CD4-positive, alpha-beta T cell treated with Interferon alpha-2 for 1 hour (primary cell): ENCODE data around the gene NUDT2.

Experiments
- DNase-seq, 2 donors: peaks; one replicate each; pipeline ENCODE4 v3.0.0-alpha.2; 2020 to 2022

NUDT2 gene

DNA sequence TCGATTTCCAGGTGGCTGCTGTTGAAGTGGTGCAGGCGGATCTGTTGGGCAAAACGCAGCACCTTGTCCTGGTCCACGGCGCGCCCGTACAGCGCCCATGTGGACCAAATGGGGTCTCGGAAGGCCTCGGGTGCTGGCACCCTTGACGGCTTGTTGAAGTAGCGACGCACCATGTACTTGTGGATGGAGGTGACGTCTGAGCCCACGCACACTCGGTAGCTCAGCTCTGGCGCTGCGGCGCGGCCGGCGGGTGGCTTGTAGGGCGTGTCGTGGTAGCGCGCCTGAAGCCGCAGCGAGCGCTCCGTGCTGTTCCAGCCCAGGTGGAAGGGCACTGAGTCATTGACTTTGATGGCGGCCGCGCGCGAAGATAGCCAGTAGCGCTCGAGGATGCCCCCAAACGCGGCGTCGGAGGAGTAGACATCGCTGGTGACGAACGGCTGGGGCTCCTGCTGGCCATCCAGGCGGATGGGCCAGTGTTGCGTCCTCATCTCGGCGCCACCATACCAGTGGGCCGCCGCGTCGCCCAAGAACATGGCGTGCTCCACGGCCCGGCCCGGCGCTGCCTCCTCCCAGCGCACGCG is 42.6 kb downstream of the NUDT2 start:
- no peak for DNase-seq

DNA sequence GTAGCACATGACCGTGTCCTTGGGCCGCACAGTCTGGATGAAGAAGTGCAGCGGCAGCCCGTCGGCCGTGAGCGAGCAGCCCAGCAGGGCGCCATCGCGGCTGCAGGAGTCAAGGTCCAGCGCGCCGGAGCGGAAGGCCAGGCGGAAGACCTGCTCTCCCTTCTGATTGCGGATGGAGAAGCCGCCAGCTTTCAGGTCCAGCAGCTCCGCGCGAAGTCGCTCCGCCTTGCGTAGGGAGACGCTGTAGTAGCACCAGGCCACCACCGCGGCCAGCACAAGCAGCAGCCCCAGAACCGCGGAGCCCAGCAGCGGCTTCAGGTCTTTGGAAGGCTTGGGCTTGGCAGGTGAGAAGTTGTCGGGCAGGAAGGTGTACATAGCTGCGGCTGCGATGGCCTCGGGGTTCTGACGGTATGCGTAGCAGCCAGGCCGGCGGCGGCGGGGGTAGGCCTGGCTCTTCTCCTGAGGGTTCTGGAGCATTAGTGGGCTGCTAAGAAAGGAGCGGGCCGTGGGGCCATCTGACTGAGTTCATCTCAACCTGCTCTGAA is 43.2 kb downstream of the NUDT2 start:
- DNase-seq = no peak

DNA sequence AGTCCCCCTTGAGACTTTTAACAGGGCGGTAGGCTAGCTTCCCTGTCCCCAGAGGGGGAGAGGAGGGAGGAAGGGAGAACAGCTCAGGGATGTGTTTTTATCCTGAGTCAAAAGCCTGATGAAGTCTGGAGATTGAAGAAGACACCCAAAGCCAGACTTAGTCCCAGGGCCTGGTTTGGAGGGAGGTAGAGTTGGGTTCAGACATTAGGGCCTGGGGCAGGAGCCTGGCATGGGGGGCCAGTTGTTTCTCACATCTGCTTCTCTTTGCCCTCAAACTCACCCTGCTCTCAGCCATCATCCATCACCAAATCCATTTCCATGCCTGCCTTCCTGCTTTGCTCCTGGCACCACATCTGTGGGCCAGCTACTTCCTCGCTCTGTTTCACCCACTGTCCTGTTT is 44.4 kb downstream of the NUDT2 start:
- no peak for DNase-seq

DNA sequence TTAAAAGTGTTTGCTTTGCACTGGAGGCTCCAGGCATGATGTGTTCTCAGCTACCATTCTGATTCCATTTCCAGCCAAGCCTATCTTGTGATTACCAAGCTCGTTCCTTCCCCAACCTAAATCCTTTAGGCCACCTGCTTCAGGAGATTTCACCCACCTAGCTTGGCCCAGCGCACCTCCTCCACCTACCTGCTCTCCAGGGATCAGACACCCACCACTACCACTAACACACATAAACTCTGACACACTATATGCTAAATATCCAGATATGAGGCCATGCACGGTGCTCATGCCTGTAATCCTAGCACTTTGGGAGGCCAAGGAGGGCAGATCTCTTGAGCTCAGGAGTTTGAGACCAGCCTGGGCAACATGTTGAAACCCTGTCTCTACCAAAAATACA is 45.0 kb downstream of the NUDT2 start:
- DNase-seq = no peak

DNA sequence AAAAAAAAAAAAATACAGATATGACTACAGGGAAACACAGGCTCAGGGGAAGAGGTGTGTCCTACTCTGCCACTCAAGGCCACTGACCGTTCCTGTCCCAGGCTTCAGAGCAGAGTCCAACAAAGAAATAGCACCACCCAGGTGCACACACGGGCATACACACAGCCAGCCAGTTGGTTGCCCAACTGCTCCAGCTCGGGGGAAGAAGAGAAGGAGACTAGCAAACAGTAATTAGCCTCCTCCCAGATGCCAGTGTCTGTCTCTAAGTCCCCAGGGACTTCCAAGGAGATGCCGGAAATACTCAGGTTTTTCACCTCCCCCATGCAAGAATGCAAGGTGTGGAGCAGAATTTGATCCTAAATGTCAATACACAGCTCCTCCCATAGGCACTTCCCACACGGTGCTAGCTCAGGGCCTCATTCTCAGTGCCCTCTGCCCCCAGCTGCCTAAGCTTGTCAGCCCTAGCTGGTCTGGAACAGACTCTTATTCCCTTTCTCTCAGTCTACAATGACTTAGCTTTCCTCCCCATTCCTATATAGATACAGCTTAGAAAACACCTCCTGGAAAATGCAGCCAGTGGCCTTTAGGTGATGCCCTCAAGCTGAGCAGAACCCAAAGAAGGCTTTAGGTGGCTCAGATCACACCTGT is 45.7 kb downstream of the NUDT2 start:
- DNase-seq = no peak

DNA sequence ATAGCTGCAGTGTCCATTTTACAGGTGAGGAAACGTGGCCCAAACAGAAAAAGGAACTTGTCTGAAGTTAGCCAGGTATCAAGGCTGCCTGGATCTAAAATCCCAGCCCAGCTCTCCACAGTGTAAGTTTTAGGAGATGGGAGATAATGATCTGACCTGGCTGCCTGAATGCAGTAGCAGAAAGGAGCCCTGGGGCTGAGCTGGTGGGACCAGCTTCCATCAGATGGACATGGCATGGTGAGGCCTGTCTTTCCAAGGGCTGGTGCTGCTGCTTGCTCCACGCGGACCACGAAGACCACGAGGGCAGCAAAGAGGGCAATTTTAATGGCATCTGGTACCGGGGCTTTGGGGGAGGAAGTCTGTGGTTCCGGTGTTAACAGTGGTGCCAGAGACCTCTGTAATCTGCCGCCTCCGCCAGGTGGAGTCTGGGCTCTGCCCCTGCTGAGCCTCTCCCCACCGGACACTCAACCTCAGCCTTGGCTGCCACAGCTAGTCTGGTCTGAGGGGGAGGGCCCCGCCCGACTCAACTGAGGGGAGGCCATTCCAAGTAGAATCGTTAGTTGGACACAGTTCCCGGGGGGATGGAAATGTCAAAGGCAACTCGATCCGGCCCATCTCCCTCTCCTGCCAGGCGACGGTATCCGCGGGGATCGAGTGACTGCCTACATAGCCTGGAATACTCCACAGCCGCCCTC is 46.7 kb downstream of the NUDT2 start:
- peak; percentile 52 to 69 for DNase-seq

DNA sequence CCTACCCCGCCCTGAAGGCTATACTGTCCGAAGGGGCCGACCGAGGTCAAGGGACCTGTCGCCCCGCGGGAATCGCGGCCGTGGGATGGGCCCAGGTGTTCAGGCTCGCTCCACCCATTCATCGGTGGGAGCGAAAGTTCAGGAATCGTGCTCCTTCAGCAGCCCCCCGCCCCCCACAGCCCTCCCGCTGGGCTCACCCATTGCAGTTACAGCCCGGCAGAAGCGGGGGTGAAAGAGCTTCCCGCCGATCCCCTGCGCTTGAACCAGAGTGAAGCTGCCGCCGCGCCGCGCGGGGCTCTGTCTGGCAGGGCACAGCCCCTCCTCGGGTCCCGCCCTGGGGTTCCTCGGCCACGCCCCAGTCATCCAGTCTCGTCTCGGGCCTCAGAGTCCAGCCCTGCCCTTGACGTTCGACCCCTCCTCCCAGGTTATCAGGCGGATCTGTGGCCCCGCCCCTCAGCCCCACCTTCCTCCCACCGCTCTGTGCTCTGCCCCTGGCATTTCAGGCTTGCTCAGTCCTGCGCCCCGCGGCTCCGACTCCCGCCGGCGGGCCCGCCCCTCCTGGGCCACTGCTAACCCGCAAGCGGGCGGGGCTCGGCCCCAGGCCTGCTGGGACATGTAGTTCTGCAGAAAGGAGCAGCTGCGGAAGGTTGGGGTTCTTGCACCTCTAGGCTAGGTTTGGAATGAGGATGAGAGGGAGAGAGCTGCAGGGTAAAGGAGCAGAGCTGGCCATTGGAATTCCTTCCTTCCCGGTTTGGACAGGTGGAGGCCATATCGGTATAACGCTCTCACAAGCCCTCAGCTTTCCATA is 47.4 kb downstream of the NUDT2 start, which contains the start of gene MYORG:
Gene MYORG, minus strand, starts transcription at position 303 of the 808 bp plus-strand sequence. CDS start 3,955 bp downstream, outside the sequence.
- peak; percentile 98 for DNase-seq

DNA sequence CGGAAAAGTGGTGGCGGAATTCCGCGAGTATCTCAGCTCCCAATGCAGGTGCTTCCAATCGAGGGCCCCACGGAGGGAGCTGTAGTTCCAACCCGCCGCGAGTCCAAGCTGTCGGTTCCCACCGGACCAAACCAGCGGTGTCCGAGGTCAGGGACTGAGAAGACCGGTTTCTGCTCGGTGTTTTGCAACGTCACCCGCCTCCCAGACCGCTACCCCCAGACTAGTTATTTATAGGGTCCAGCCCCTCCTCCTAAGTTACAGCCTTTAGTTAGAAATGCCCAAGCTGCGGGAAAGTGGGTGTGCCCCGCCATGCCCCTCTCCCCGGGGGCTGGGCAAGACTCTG is 48.0 kb downstream of the NUDT2 start:
- no peak for DNase-seq

DNA sequence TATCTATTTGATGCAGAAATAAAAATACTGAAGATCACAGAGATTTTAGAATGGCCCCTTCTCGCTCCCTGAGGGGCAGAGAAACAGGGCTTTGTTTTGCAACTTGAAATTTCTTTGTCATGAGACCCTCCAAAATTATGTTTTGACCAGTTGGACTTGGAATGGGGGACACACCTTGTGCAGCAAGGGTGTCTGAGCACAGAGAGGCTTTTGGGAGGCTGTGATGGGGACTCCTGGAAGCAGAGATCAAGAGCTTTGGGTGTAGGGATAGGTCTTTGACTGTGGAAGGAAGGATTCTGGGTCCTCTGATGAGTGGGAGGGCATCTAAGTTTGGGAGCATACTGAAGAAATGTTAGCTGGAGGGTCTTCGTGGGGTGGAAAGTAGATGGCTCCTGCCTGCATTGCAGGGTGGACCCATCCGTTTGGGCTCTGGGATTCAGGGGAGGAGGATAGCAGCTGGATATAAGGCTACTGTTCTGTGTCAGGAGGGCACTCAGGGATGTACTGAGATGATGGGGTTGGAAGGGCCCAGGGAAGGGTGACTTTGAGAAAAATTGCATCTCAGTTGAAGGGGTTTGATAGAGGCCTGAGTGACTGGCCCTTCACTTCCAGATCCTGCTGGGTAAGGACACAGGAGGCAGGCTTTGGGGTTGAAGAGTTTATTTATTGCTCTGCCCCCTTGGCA is 49.1 kb downstream of the NUDT2 start:
- DNase-seq = no peak

DNA sequence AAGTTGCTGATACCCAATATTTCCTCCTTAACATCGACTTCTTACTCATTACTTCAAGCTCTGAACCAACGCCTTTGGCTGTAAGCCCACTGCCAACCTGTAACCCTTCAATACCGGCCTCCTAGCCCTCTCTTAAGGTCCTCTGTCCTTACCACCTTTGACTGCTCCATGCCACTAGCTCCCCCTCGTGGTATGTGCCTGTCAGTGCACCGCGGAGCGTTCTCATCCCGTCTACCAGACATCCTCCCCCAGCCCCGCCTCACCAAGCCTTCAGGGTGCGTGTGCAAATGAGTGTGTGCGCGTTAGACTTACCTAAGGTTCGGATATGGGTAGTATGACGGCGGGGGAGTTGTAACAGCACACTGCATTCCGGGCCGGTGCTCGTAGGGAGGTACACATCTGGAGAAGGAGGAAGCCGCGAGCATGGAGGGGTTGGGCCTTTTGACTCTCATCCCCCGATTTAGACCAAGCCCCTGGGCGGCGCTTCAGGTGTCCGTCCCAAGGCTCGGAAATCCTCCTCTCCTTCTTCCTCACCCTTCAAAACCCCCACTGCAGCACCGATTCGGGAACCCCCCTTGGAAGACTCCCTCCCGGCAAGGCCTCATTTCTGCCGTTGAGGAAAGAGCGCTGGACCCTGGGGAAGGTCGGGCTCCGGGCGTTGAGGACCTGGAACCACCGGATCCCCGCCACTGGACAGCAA is 50.1 kb downstream of the NUDT2 start:
- DNase-seq = peak; percentile 89 to 93

DNA sequence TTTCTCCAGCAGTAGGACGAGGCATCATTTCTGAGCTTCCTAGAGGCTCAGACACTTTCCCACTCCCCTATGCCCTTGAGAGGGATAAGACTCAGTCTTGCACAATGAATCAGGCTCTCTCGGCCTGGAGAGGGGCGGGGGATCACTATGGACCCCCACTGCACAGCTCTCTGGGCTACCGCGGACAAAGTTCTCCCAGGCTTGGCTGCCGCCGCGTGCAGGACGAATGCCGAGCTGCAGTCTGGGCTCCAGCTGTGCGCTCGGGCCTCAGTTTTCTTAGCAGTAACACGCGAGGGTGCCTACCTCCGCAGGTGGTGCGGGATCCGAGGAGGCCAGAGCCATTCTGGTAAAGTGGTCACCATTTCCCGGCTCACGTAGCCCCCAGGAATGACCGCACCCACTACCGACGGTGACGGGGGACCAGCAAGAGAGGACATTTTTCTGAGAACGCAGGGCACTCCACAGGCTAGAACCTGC is 50.7 kb downstream of the NUDT2 start:
- no peak for DNase-seq

DNA sequence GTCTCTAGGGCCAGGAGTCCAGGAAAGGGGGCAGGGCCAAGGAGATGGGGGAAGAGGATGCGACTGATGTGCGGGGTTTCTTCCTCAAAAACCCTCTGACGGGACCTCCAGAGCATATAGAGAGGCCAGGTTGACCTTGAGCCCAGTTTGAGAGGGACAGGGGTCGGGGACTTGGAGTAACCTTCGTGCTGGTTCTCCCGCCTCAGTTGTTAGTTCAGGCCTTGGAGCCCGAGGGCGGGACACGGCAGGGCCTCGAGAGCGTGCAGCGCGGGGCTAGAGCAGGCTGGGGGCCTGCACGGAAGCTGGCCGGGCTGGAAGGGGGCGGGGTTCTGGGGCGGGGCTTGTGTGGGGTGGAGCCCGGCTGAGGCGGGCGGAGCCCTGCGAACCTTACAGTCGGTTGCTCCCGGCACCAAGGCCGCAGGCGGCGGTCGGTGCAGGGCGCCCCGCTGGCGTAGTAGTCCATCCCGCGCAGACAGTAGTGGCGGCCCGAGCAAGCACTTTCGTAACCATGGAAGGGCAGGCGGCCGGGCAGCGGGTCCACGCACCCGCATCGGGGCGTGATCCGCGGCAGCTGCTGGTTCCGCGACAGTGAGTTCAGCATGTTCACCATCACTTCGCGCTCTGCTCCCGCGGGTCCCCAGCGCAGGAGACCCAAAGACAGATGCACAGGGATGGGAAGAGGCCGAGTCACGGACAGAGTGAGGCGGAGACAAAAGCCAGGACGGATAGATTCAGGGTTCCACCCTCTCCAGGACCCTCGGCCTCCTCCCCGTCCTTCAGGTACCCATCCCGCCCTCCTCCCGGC is 51.3 kb downstream of the NUDT2 start:
- peak; percentile 78 to 85 for DNase-seq

DNA sequence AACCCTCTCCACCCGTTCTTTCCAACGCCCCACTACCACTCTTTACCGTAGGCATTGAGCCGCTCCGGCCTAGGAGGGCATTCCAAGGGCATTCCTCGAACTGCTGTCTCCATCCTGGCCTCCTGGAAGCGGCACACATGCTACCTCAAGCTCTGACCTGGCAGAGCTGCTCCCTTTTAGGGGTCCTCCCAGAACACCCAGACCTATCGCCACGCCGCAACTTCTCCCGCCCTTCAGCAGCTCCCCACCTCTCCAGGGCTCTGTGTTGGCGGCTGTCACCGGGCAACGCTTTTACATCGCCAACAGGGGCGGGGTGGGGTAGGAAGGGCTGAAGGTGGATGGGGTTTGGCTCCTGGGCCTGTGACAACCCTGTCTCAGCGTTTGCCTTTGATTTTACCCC is 52.0 kb downstream of the NUDT2 start:
- DNase-seq = no peak

DNA sequence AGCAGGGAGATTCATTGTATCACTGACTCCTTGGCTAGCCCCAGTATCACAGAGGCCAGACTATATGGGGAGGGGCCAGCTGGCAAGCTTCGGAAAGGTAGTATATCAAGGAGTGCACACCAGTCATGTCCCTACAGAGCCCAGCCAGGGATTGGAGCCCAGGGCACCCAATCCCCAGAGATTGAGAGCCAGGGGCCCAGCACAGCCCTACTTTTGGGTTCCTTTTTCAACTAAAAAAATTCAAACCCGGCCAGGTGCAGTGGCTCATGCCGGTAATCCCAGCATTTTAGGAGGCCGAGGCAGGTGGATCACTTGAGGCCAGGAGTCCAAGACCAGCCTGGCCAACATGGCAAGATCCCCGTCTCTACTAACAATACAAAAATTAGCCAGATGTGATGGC is 52.7 kb downstream of the NUDT2 start:
- no peak for DNase-seq

DNA sequence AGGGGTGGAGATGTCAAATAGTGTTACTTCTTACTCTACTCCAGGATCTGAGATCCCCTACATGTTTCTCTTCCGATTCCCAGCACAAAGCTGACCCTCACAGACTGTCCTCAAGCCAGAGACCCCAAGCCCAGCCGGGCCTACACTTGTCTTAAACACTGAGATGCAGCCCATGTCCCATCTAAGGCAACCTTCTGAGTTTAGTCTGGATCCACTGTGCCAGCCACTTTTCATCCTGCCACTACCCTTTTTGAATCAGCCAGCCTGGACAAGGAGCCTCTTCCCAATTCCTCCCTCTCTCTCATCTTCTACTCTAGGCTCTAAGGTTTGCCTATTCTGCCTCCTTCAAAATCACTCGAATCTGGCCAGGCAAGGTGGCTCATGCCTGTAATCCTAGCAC is 53.5 kb downstream of the NUDT2 start:
- DNase-seq = no peak

DNA sequence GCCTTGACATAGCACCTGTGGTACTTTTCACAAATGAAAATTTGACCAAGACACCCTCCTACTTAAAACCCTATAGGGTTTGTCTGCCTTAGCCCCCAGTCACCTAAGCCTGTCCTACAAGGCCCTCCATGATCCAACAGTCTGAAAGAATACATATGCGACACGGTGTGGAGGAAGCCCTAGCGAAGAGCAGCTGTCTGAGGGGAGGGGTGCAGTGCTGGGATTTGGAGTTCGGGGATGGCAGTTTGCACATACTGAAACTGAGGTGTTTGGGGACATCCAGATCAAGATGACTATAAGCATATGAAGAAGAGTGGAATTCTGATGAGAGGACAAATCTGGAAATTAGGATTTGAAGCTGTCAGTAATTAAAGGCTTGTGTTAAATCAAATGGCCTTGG is 54.5 kb downstream of the NUDT2 start:
- no peak for DNase-seq

DNA sequence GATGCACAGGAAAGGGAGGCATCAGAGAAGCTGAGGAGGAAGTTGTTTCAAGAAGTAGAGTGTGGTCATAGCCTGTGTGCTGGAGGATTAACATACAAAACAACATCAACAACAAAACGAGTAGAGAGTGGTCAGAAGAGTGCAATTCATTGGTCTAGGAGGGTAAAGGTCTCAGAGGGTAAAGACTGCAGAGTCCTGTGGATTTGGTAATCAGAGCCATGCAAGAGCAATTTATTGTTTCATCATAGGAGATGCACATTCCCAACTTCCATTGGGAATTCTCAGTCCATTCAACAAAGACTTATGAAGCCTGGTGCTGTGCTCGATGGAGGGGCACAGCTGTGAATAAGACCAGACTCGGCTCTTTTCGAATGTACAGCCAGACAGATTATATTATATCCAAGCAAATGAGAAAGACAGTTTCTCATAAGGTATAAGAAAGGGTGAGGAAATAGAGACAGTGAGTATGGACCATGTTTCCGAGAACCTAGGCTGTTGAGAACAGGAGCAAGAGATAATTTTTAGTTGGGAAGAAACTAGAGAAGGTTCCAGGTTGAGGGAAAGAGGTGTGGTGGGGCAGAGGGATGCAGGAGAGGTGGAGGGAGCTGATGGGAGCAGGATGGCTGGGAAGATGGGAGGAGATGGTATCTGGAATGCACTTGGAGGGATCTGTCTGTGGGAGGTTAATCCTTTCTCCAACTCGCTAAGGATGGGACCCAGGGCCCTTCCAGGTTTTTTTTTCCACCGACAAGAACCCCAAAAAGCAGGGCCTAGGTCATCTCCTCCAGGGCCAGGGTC is 55.2 kb downstream of the NUDT2 start:
- DNase-seq = no peak

DNA sequence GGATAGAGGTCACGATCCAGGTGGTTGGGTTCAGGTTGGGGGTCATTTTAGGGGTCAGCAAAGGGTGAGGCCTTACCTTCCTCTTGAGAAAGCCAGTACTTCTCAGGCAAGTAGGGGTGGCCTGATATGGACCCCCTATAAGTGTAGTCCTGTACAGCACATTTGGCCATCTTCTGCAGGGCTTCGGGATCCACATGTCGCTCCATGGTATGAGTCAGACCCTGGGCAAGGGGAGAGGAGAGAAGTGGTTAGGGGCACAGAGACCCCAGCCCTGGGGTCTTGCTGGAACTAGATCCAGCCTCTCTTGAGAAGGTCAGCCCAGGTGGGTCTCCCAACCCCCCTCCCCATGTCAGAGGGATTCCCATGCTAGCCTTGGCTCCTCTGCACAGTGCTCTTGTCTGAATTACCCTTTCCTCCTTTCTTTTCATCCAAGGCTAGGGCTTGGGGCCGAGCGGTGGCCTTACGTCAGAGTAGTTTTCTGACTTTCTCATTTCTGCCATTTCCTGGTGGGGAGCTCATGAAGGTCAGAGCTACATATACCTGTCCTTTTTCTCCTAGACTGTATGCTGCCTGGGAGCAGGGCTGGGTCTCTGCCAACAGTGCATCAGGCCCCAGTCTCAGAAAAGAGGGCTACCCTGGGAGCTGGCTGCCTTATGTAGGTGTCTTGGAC is 56.3 kb downstream of the NUDT2 start:
- no peak for DNase-seq

DNA sequence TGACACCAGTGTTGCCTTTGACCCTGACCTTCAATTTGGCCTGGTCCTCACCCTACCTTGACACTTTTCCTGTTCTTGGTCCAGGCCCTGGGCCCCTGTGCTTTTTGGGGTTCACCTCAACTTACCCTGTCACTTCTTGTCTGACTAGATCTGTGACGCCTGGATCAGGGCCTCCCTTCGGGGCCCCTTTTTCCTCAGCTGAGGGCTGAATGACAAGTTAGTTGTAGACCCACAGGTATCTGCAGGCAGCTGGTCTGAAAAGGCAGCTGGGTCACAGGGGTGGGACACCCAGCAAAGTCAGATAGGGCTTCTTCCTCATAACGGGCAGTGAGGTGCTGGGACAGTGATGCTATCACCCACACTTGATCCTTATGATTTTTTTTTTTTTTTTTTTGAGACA is 57.3 kb downstream of the NUDT2 start:
- DNase-seq = no peak

DNA sequence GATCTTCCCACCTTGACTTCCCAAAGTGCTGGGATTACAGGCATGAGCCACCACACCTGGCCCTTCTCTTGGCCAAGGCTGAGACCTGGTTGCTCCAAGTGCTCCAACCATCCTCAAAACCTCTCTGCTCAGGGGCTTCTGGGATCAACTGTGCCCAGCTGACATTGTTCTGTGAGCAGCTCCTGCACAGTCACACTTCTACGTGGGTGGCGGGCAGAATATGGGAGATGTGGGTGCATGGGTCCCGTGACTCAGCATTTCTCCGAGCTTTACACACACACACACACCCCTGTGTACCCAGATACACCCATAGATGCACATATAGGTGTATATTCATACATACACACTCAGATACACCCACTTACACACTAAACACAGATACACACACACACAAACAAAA is 57.9 kb downstream of the NUDT2 start:
- no peak for DNase-seq
